Activated T-cell treated with anti-CD3 and anti-CD28 coated beads, Interleukin-2, amount 50 U/mL, for 72 hours (primary cell): ENCODE measurements around the gene TPI1. TPM values are rescaled to one million over a fixed set of nuclear protein-coding genes. Genes with fewer than 3 reads are reported as not detected.
"Not testable (repeated sequence)": the region's sequence is repeated elsewhere in the genome, so short reads cannot be mapped to it uniquely, and the experiment has no call there.

Source experiments
- ATAC-seq, 2 donors: fragments of 150-1000 bp; cut with Tn5 transposase; replicated peaks in 1 of 2; 2 replicates each; pipeline ENCODE4 v1.10.0; 2021; ENCODE audit warnings: moderate library complexity in 2 of 2, mild to moderate bottlenecking in 1 of 2
- DNase-seq, 2 donors: peaks; one replicate each; pipeline ENCODE4 v3.0.0; 2021 to 2022; ENCODE audit warnings: mixed read lengths in 1 of 2
- H3K27ac Mint-ChIP-seq: one replicate; pipeline ENCODE4 v1.8.0; 2022; ENCODE audit warnings: mild to moderate bottlenecking, moderate library complexity, mixed read lengths
- H3K27me3 Mint-ChIP-seq: one replicate; pipeline ENCODE4 v1.8.0; 2022; ENCODE audit warnings: low read depth, mixed read lengths
- H3K36me3 Mint-ChIP-seq, 2 donors: one replicate each; pipeline ENCODE4 v1.8.0; 2022; ENCODE audit warnings: mixed read lengths in 2 of 2, mild to moderate bottlenecking in 1 of 2; ENCODE audit not compliant: insufficient read depth in 2 of 2
- H3K4me1 Mint-ChIP-seq: one replicate; pipeline ENCODE4 v1.8.0; 2022; ENCODE audit warnings: low read depth, mixed read lengths
- H3K4me3 Mint-ChIP-seq, 2 donors: one replicate each; pipeline ENCODE4 v1.8.0; 2022; ENCODE audit warnings: mild to moderate bottlenecking in 2 of 2, mixed read lengths in 2 of 2, moderate library complexity in 2 of 2
- H3K9me3 Mint-ChIP-seq, 2 donors: one replicate each; pipeline ENCODE4 v1.8.0; 2022; ENCODE audit warnings: mixed read lengths in 2 of 2
- total RNA-seq, 2 donors: library from RNA; stranded (reverse); gene quantifications; one replicate each; pipeline ENCODE4 v1.2.3, GENCODE V29; 2022

Gene TPI1
- total RNA-seq, 2 donors from 2014 or later: 504 to 562 TPM

DNA sequence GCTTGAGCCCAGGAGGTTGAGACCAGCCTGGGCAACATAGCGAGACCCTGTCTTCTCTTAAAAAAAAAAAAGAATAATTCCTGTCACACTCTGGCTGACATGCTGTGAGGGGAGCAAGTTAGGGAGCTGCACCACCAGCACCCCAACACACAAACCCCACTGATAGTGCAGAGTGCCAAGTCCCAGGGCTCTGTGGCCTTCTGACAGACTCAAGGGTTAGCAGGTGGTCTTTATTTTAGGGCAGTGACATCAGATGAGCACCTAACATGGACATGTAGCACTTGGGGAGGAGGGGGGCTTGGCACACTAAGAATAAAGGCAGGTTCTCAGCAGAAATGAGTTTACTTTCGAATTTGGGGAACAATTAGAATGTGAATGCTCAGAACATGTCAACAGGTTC lies 8.5 kb upstream of the TPI1 start:
- DNase-seq (no peak), ATAC-seq (no peak)
- H3K27ac Mint-ChIP-seq: no peak overlapping the region
- H3K4me1 Mint-ChIP-seq: peaks cover 7% of the 10 kb centered on the region
- no peaks in the 10 kb centered on the region for H3K27me3 Mint-ChIP-seq
- H3K4me3 Mint-ChIP-seq: no peak overlapping the region
- H3K36me3 Mint-ChIP-seq: peaks cover 13 to 27% of the 10 kb centered on the region in 2 donors
- H3K9me3 Mint-ChIP-seq: no peaks in the 10 kb centered on the region

DNA sequence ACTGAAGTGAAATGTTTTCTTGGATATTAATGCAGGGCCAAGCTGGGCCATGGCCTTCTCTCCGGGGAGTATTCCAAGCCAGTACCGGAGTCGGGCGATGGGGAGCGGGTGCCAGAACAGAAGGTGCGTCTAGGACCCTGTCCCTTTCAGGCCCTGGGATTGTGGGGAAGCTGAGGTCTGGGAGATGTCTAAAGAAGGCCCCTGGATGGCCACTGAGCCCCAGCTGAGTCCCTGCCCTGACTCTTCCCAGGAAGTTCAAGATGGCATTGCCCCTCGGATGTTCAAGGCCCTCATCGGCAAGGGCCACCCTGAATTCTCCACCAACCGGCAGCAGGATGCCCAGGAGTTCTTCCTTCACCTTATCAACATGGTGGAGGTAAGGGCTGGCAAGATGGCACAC lies 7.2 kb upstream of the TPI1 start:
- Mint-ChIP-seq H3K27me3 (no peaks in the 10 kb centered on the region), H3K9me3 (no peaks in the 10 kb centered on the region), H3K4me3 (no peak overlapping the region), H3K4me1 (no peaks in the 10 kb centered on the region), H3K27ac (no peak overlapping the region), H3K36me3 (peaks cover 13 to 27% of the 10 kb centered on the region in 2 donors)
- no peak for DNase-seq
- ATAC-seq: no peak

- ATAC-seq: no peak
- DNase-seq: no peak
- H3K4me3 Mint-ChIP-seq: no peak overlapping the region
- no peaks in the 10 kb centered on the region for H3K27me3 Mint-ChIP-seq
- peaks cover 6% of the 10 kb centered on the region for H3K4me1 Mint-ChIP-seq
- no peaks in the 10 kb centered on the region for H3K9me3 Mint-ChIP-seq
- peaks cover 10 to 25% of the 10 kb centered on the region in 2 donors for H3K36me3 Mint-ChIP-seq
- no peak overlapping the region for H3K27ac Mint-ChIP-seq
Observed at GRCh38 chr12:6860942-6861341, 6.4 kb upstream of the TPI1 start.

DNA sequence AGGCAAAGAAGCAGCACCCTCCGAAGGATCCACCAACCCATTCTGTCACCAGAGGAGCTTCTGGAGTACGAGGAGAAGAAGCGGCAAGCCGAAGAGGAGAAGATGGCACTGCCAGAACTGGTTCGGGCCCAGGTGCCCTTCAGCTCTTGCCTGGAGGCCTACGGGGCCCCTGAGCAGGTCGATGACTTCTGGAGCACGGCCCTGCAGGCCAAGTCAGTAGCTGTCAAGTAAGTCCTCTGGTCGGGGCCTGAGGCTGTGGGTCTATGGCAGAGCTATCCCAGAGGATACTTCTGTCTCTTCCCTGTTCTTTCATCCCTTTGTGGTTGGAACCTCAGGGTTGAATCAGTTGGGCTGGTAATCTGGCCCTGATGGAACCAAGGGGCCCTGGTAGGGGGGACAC lies 5.9 kb upstream of the TPI1 start:
- H3K36me3 Mint-ChIP-seq: peaks cover 10 to 25% of the 10 kb centered on the region in 2 donors
- H3K4me3 Mint-ChIP-seq: no peak overlapping the region
- no peak overlapping the region for H3K27ac Mint-ChIP-seq
- H3K4me1 Mint-ChIP-seq: peaks cover 10% of the 10 kb centered on the region
- ATAC-seq (no peak), DNase-seq (no peak)
- no peaks in the 10 kb centered on the region for H3K27me3 Mint-ChIP-seq
- H3K9me3 Mint-ChIP-seq: no peaks in the 10 kb centered on the region

DNA sequence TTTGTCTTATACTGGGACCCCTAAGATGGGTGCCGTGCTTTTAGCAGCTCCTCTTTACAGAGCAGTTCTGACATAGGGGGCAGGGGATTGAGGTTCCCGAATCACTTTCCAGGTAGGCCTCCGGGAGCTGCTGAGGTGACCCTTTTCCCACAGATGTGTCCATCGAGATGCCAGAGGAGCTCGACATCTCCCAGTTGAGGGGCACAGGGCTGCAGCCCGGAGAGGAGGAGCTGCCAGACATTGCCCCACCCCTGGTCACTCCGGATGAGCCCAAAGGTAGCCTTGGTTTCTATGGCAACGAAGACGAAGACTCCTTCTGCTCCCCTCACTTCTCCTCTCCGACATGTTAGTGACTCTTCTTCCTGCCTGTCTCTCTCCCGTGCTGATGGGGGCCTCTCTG lies 4.3 kb upstream of the TPI1 start:
- Mint-ChIP-seq H3K4me1 (peaks cover 18% of the 10 kb centered on the region), H3K27ac (no peak overlapping the region), H3K36me3 (peaks cover 11 to 20% of the 10 kb centered on the region in 2 donors), H3K27me3 (no peaks in the 10 kb centered on the region), H3K9me3 (no peaks in the 10 kb centered on the region), H3K4me3 (no peak overlapping the region)
- DNase-seq (no peak), ATAC-seq (no peak)

DNA sequence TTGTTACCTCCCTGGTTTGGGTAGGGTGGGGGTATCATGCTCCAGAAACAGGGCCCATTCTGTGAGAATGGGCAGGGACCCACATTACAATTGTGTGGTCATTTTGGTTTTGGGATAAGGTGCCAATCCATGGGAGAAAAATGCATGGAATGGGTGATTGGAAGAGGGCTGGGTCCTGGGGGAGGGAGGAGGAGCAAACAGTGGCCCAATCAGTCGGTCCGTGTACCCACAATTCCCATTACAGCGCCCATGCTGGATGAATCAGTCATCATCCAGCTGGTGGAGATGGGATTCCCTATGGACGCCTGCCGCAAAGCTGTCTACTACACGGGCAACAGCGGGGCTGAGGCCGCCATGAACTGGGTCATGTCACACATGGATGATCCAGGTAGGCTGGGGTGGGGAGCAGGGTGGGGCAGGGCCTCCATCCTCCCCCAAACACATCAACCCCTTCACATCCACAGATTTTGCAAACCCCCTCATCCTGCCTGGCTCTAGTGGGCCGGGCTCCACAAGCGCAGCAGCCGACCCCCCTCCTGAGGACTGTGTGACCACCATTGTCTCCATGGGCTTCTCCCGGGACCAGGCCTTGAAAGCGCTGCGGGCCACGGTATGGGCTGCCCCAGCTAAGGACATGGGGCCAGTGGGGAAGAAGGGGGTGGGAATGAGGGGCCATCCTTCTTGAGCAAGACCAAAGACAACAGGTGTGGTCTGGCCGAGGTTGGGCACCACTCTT lies 3.6 kb upstream of the TPI1 start:
- Mint-ChIP-seq H3K36me3 (peaks cover 15 to 22% of the 10 kb centered on the region in 2 donors), H3K27me3 (no peaks in the 10 kb centered on the region), H3K27ac (no peak overlapping the region), H3K9me3 (no peaks in the 10 kb centered on the region), H3K4me3 (no peak overlapping the region), H3K4me1 (peaks cover 24% of the 10 kb centered on the region)
- ATAC-seq (no peak), DNase-seq (no peak)

GRCh38 chr12:6865307-6865706 lies 2.0 kb upstream of the TPI1 start:
- not testable (repeated sequence) for DNase-seq, H3K27ac Mint-ChIP-seq, H3K27me3 Mint-ChIP-seq, H3K4me3 Mint-ChIP-seq, H3K9me3 Mint-ChIP-seq, ATAC-seq
- Mint-ChIP-seq H3K4me1 (peaks cover 40% of the 10 kb centered on the region), H3K36me3 (peaks cover 21 to 23% of the 10 kb centered on the region in 2 donors)

DNA sequence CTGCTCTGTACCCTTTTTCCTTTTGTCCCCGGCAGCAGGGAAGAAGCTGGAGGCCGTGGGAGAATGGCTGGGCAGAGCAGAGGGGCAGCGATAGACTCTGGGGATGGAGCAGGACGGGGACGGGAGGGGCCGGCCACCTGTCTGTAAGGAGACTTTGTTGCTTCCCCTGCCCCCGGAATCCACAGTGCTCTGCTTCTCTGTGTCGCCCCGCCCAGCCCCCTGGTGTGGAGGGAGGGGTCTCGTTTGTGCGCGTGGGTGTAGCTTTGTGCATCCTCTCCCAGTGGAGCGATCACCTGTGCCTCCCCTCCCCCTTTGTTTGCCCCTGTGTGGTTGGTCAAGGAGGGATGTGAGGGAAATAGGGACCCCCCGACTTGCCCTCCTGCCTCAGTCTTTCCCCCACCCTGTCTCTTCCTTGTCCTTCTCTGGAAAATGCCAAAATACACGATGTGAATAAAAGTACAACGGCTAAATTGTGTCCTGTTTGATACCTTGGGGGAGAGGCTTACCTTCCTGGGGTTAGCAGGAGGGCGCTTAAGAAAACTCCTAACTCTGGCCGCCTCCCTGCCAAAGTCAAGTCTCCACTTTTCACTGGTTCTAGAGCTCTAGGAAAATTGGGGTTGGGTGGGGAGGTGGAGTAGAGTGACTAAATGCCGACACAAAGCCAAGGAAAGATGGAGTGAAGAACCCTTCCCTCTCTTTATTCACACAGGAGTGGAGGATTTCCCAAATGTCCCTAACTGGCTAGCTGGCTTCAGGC lies 990 bp upstream of the TPI1 start:
- H3K27ac Mint-ChIP-seq: no peak overlapping the region
- no peak for ATAC-seq
- H3K4me3 Mint-ChIP-seq: peak overlapping the region; percentile 94 to 98
- peaks cover 20 to 21% of the 10 kb centered on the region in 2 donors for H3K36me3 Mint-ChIP-seq
- H3K4me1 Mint-ChIP-seq: peaks cover 50% of the 10 kb centered on the region
- no peak for DNase-seq
- H3K27me3 Mint-ChIP-seq: no peaks in the 10 kb centered on the region
- H3K9me3 Mint-ChIP-seq: no peaks in the 10 kb centered on the region

DNA sequence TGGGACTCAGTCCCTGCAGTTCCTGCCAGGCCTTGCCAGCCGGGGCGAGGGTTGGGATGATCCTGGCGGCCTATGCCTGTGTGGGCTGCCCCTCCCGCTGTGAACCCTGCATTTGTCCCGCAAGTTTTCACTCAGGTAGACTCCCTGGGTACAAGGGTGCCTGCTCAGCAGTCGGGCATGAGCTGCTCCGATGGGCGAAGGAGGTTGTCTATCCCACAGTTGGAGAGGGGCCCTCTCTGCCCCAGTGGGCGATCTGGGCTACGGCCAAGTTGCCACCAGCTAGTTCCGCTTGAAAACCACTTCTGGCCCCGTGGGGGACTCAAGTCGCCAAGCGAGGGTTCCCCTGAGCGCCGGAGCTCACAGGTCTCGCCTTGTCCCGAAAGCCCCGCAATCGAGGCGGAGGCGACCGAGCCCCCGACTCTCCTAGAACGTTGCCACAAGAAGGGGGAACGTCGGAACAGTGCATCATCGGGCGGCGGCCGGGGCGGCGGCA lies 365 bp upstream of the TPI1 start:
- H3K4me1 Mint-ChIP-seq: peaks cover 57% of the 10 kb centered on the region
- peak overlapping the region; percentile 94 to 98 for H3K4me3 Mint-ChIP-seq
- H3K36me3 Mint-ChIP-seq: peaks cover 20 to 21% of the 10 kb centered on the region in 2 donors
- ATAC-seq (peak; percentile 5 to 6), DNase-seq (no peak)
- H3K27me3 Mint-ChIP-seq: no peaks in the 10 kb centered on the region
- H3K27ac Mint-ChIP-seq: peak overlapping the region; percentile 98
- H3K9me3 Mint-ChIP-seq: no peaks in the 10 kb centered on the region

GRCh38 chr12:6868211-6869048 lies 1.1 kb downstream of the TPI1 start:
- peak in 1 of 2 donors; percentile 27 for DNase-seq
- Mint-ChIP-seq H3K4me1 (peaks cover 66% of the 10 kb centered on the region), H3K4me3 (peak overlapping the region; percentile 97 to 98), H3K36me3 (peaks cover 16 to 18% of the 10 kb centered on the region in 2 donors), H3K27me3 (no peaks in the 10 kb centered on the region), H3K27ac (peak overlapping the region; percentile 96), H3K9me3 (no peaks in the 10 kb centered on the region)
- peak in 1 of 2 donors; percentile 1 for ATAC-seq

GRCh38 chr12:6869049-6870021 lies 2.0 kb downstream of the TPI1 start:
- ATAC-seq (no peak), DNase-seq (peak; percentile 86 to 88)
- H3K27me3 Mint-ChIP-seq: no peaks in the 10 kb centered on the region
- peaks cover 15 to 18% of the 10 kb centered on the region in 2 donors for H3K36me3 Mint-ChIP-seq
- H3K27ac Mint-ChIP-seq: peak overlapping the region; percentile 96
- H3K9me3 Mint-ChIP-seq: no peaks in the 10 kb centered on the region
- peaks cover 72% of the 10 kb centered on the region for H3K4me1 Mint-ChIP-seq
- H3K4me3 Mint-ChIP-seq: peak overlapping the region; percentile 97 to 98

- ATAC-seq, H3K9me3 Mint-ChIP-seq, H3K27me3 Mint-ChIP-seq, DNase-seq: not testable (repeated sequence)
- Mint-ChIP-seq H3K27ac (peak overlapping the region; percentile 55), H3K4me3 (peak overlapping the region; percentile 97 to 98), H3K4me1 (peaks cover 72% of the 10 kb centered on the region), H3K36me3 (peaks cover 15 to 18% of the 10 kb centered on the region in 2 donors)
Observed at GRCh38 chr12:6870304-6870703, 3.0 kb downstream of the TPI1 start.
